H4 (cell line): ENCODE results near the gene CTAG1A. TPM values are rescaled to one million over a fixed set of nuclear protein-coding genes. Genes with fewer than 3 reads are reported as not detected.
"Not testable (repeated sequence)": the region's sequence is repeated elsewhere in the genome, so short reads cannot be mapped to it uniquely, and the experiment has no call there.

Experiments
- DNase-seq: peaks from one replicate; pipeline ENCODE4 v3.0.0-alpha.2; 2015; ENCODE audit warnings: low spot score
- total RNA-seq: library from RNA; depleted of rRNA; stranded (reverse); fragments of >200 nt; shearing (Covaris generic); gene quantifications from 2 replicates; pipeline ENCODE4 v1.2.3, GENCODE V29; 2014; rRNA removed

Gene CTAG1A
- total RNA-seq, 1 experiment from 2014 or later = not detected

GRCh38 chrX:154613586-154613985 lies 28.7 kb downstream of the CTAG1A start:
- DNase-seq = not testable (repeated sequence)

GRCh38 chrX:154619182-154619581 lies 34.2 kb downstream of the CTAG1A start, which contains the start of gene CTAG1B:
CTAG1B (minus strand) TSS chrX:154619282; CDS start chrX:154619218, 64 bp downstream.
- not testable (repeated sequence) for DNase-seq

- DNase-seq = not testable (repeated sequence)
These were observed 36.0 kb downstream of the CTAG1A start for GRCh38 chrX:154620767-154621414.

GRCh38 chrX:154628960-154629359 lies 44.0 kb downstream of the CTAG1A start:
- DNase-seq = not testable (repeated sequence)

- not testable (repeated sequence) for DNase-seq
These were observed 46.0 kb downstream of the CTAG1A start for GRCh38 chrX:154630949-154631348.

GRCh38 chrX:154633661-154634060 lies 48.7 kb downstream of the CTAG1A start:
- not testable (repeated sequence) for DNase-seq

Other genes starting within 250 kb of the CTAG1A start
- gene FLNA, start 210.5 kb upstream of the CTAG1A start, total RNA-seq = 409 and 458 TPM in 2 replicates
- 53.3 and 69.3 TPM in 2 replicates for gene EMD, start 205.8 kb upstream of the CTAG1A start, total RNA-seq
- gene RPL10, start 186.8 kb upstream of the CTAG1A start, total RNA-seq = 5,829 and 6,316 TPM in 2 replicates
- 19.4 and 21.8 TPM in 2 replicates for gene DNASE1L1, start 175.9 kb upstream of the CTAG1A start, total RNA-seq
- 15.1 and 15.3 TPM in 2 replicates for gene TAFAZZIN, start 173.6 kb upstream of the CTAG1A start, total RNA-seq
- gene ATP6AP1, start 156.5 kb upstream of the CTAG1A start, total RNA-seq = 60.2 and 69.2 TPM in 2 replicates
- 62.2 and 68.0 TPM in 2 replicates for gene GDI1, start 148.0 kb upstream of the CTAG1A start, total RNA-seq
- gene FAM50A, start 141.0 kb upstream of the CTAG1A start, total RNA-seq = 52.2 and 63.0 TPM in 2 replicates
- gene PLXNA3, start 126.9 kb upstream of the CTAG1A start, total RNA-seq = 1.6 and 1.9 TPM in 2 replicates
- 57.8 and 96.3 TPM in 2 replicates for gene LAGE3, start 105.9 kb upstream of the CTAG1A start, total RNA-seq
- gene UBL4A, start 98.5 kb upstream of the CTAG1A start, total RNA-seq = 55.5 and 94.8 TPM in 2 replicates
- 20.0 and 35.3 TPM in 2 replicates for gene SLC10A3, start 94.5 kb upstream of the CTAG1A start, total RNA-seq
- 17.2 and 17.9 TPM in 2 replicates for gene FAM3A, start 68.9 kb upstream of the CTAG1A start, total RNA-seq
- gene G6PD, start 38.3 kb upstream of the CTAG1A start, total RNA-seq = 329 and 350 TPM in 2 replicates
- 20.1 and 23.0 TPM in 2 replicates for gene IKBKG, start 37.5 kb upstream of the CTAG1A start, total RNA-seq
- not detected in 2 replicates for gene CTAG1B, start 34.1 kb downstream of the CTAG1A start, total RNA-seq
- not detected in 2 replicates for gene CTAG2, start 68.4 kb downstream of the CTAG1A start, total RNA-seq
- 0.08 and 0.33 TPM in 2 replicates for gene GAB3, start 165.9 kb downstream of the CTAG1A start, total RNA-seq
- gene DKC1, start 177.7 kb downstream of the CTAG1A start, total RNA-seq = 47.9 and 68.3 TPM in 2 replicates
- gene MPP1, start 220.4 kb downstream of the CTAG1A start, total RNA-seq = 9.3 and 15.4 TPM in 2 replicates
- not detected in 2 replicates for gene SMIM9, start 249.5 kb downstream of the CTAG1A start, total RNA-seq